HepG2 (cell line): ENCODE measurements around the gene CUEDC2. TPM values are rescaled to one million over a fixed set of nuclear protein-coding genes. Genes with fewer than 3 reads are reported as not detected.

Source experiments
- ATAC-seq: fragments of 200-7000 bp; cut with Tn5 transposase; 3 replicates; pipeline ENCODE4 v1.9.1; 2020; ENCODE audit warnings: mild to moderate bottlenecking, moderate library complexity
- BruUV-seq: library from RNA; stranded (reverse); fragments of 400-500 nt; replicated peaks from 2 replicates; lab custom pipeline; 2021; lab: Mats Ljungman, UMichigan
- CTCF ChIA-PET: fragments of 300-600 bp; formaldehyde crosslinking; extraction: SDS; loops from one replicate; lab custom pipeline; 2021; ENCODE audit warnings: low total read pairs, inconsistent platforms, low intra/inter-chr PET ratio; lab: Yijun Ruan, JAX
- POLR2A ChIA-PET: fragments of 350-600 bp; sonication (Branson Sonifier 250); formaldehyde crosslinking; loops from one replicate; lab custom pipeline; 2020; ENCODE audit warnings: antibody characterized with exemption, inconsistent platforms; lab: Yijun Ruan, JAX
- DNase-seq: peaks from one replicate; pipeline ENCODE4 v3.0.0-alpha.2; 2015; ENCODE audit warnings: low spot score
- FAIRE-seq: peaks from 3 replicates; lab custom pipeline; 2011; peaks lifted over from hg19 to GRCh38; lab: Jason Lieb, UNC
- H2AFZ ChIP-seq: one replicate; pipeline ENCODE4 v1.6.1; 2011; ENCODE audit warnings: low read length, inconsistent platforms
- H3K27ac ChIP-seq: fragments of 300-600 bp; 3 replicates; pipeline ENCODE4 v1.8.0; 2011; ENCODE audit warnings: mixed run types, mild to moderate bottlenecking, mixed read lengths, low read length, inconsistent platforms; ENCODE audit not compliant: insufficient read depth; ENCODE audit errors: extremely low read length
- H3K27me3 ChIP-seq, 2 experiments: fragments of 200-600 bp in 1 of 2; 2 replicates in 1 of 2; 3 replicates in 1 of 2; pipeline versions ENCODE4 v1.6.0 to v1.8.0; 2011; ENCODE audit warnings: low read length in 2 of 2, mild to moderate bottlenecking in 2 of 2, moderate library complexity in 2 of 2, inconsistent platforms in 1 of 2; ENCODE audit not compliant: insufficient read depth in 2 of 2, control insufficient read depth in 1 of 2
- H3K36me3 ChIP-seq, 2 experiments: fragments of 200-600 bp in 1 of 2; replicated peaks in 1 of 2; 2 replicates in 1 of 2; 3 replicates in 1 of 2; pipeline versions ENCODE4 v1.5.1 to v1.8.0; 2011; ENCODE audit warnings: low read length in 2 of 2, inconsistent platforms in 1 of 2; ENCODE audit not compliant: insufficient read depth in 2 of 2, control insufficient read depth in 1 of 2
- H3K4me1 ChIP-seq: 2 replicates; pipeline ENCODE4 v1.5.1; 2012; ENCODE audit warnings: low read length, inconsistent platforms; ENCODE audit not compliant: insufficient read depth
- H3K4me2 ChIP-seq: 2 replicates; pipeline ENCODE4 v1.6.0; 2011; ENCODE audit warnings: low read depth, low read length, inconsistent platforms
- H3K4me3 ChIP-seq, 3 experiments: fragments of 200-600 bp in 1 of 3; sonication (generic), shearing (Covaris generic) in 1 of 3; replicated peaks in 1 of 3; 2 replicates each; pipeline ENCODE4 v1.5.1; 2011 to 2016; ENCODE audit warnings: low read length in 3 of 3, inconsistent platforms in 2 of 3, low read depth in 2 of 3, mild to moderate bottlenecking in 2 of 3, control low read depth in 1 of 3, mixed read lengths in 1 of 3; ENCODE audit not compliant: insufficient read depth in 1 of 3
- H3K79me2 ChIP-seq: one replicate; pipeline ENCODE4 v1.6.1; 2011; ENCODE audit warnings: low read length, inconsistent platforms; ENCODE audit not compliant: insufficient read depth
- H3K9ac ChIP-seq: 2 replicates; pipeline ENCODE4 v1.6.0; 2011; ENCODE audit warnings: mild to moderate bottlenecking, low read depth, low read length, inconsistent platforms; ENCODE audit not compliant: insufficient read depth
- H3K9me3 ChIP-seq: 2 replicates; pipeline ENCODE4 v1.5.1; 2012; ENCODE audit warnings: mild to moderate bottlenecking, low read length
- H4K20me1 ChIP-seq: 2 replicates; pipeline ENCODE4 v1.6.0; 2011; ENCODE audit warnings: inconsistent platforms, mild to moderate bottlenecking, low read length, moderate library complexity; ENCODE audit not compliant: insufficient read depth
- CCDC6 ChIP-seq: sonication (generic); formaldehyde crosslinking; IDR thresholded peaks from 2 replicates; pipeline ENCODE4 v1.8.1; 2022; ENCODE audit warnings: mild to moderate bottlenecking, missing genetic modification reagents, moderate library complexity
- CREB1 ChIP-seq, 2 experiments: fragments of 450-650 bp in 1 of 2; IDR thresholded peaks; 2 replicates each; pipeline ENCODE4 v1.6.1; 2016 to 2017; ENCODE audit warnings: control low read depth in 1 of 2, mild to moderate bottlenecking in 1 of 2, missing compliant biosample characterization in 1 of 2, missing genetic modification characterization in 1 of 2
- ZNF761 ChIP-seq: sonication (generic); formaldehyde crosslinking; conservative IDR thresholded peaks from 2 replicates; pipeline ENCODE4 v1.4.0; 2020; ENCODE audit warnings: mild to moderate bottlenecking, missing genetic modification reagents
- ZNF891 ChIP-seq: sonication (generic); formaldehyde crosslinking; IDR thresholded peaks from 2 replicates; pipeline ENCODE4 v1.5.0; 2020; ENCODE audit warnings: mild to moderate bottlenecking, missing genetic modification reagents
- WGBS: methylation state at CpG from one replicate; pipeline ENCODE4 v1.1.6; 2017; ENCODE audit warnings: low lambda C conversion rate; 5-methylcytosine and 5-hydroxymethylcytosine counted together
- in situ Hi-C: cut with HindIII; loops from 2 replicates; pipeline ENCODE4 v1.10.0; 2017; ENCODE audit warnings: low pct_unique_long_range_greater_than_20kb; ENCODE audit not compliant: extremely low pct_ligation_motif_present
- intact Hi-C: fragments of 100-400 bp; cut with micrococcal nuclease; formaldehyde crosslinking; loops from one replicate; pipeline ENCODE4 v1.10.0; 2022; ENCODE audit not compliant: unreplicated experiment
- polyA plus RNA-seq, 8 experiments: library from polyadenylated mRNA; depleted of rRNA in 3 of 8; stranded (reverse) in 7 of 8; unstranded in 1 of 8; fragments of >200 nt; fragmentation: Illumina TruSeq in 4 of 8; extraction: Trizol in 4 of 8; gene quantifications; 2 replicates each; pipeline versions ENCODE4 v1.2.1 to v1.2.3, GENCODE V29; 2011 to 2016; ENCODE audit warnings: low read depth in 4 of 8, missing spikeins in 1 of 8, mixed read lengths in 1 of 8; ENCODE audit not compliant: insufficient read depth in 1 of 8
- total RNA-seq, 5 experiments: library from RNA; depleted of rRNA; stranded (reverse); fragments of >200 nt; fragmentation: Illumina TruSeq; extraction: Trizol; gene quantifications; 2 replicates each; pipeline ENCODE4 v1.2.3, GENCODE V29; 2016; ENCODE audit warnings: low read depth in 1 of 5

Gene CUEDC2
- total and polyA plus RNA-seq, 2 of the 13 experiments (the other 11 are each of a cell fraction or from before 2014, with no cell fraction given) = 13.1 to 18.4 TPM

GRCh38 chr10:102408728-102409603 is 23.4 kb downstream of the CUEDC2 start (continued):
- no peak for TF ChIP-seq CCDC6

GRCh38 chr10:102408131-102408727 is 24.1 kb downstream of the CUEDC2 start:
- no peak for DNase-seq
- peaks cover 23 to 64% of the 10 kb centered on the region in 2 experiments for H3K27me3 ChIP-seq
- ATAC-seq = no peak
- H3K27ac ChIP-seq = no peak overlapping the region
- no peak for TF ChIP-seq ZNF761
- 0 out of 2 replicates have a peak, but pooled peaks have one; percentile 26 for TF ChIP-seq ZNF891
- peak; percentile 65; the same call in 1 of the 2 replicates for TF ChIP-seq CREB1 (IDR thresholded peaks at IDR 0.05)
- TF ChIP-seq CREB1 (CRISPR knock-in tag; IDR thresholded peaks at IDR 0.05) = no peak
- H3K4me1 ChIP-seq = peaks cover 25% of the 10 kb centered on the region
- WGBS = 65% methylated on average over 10 of the region's 14 CpGs
- H4K20me1 ChIP-seq = peaks cover 4% of the 10 kb centered on the region; the same call in 1 of the 2 replicates
- peak overlapping the region; percentile 61 for H3K4me2 ChIP-seq
- ChIA-PET CTCF (no interaction called here), POLR2A (no interaction called here)
- H3K79me2 ChIP-seq = no peaks in the 10 kb centered on the region
- no peaks in the 10 kb centered on the region for H3K9me3 ChIP-seq
- FAIRE-seq = no peak
- intact Hi-C loops (no loop called here), in situ Hi-C loops (loop anchor here (10.0 kb wide), 1 partner anchor 67 kb away; no protein-coding TSS in a partner anchor)
- BruUV-seq = no TSS peak
- no peak overlapping the region for H2AFZ ChIP-seq
- H3K36me3 ChIP-seq = no peaks in the 10 kb centered on the region
- no peak overlapping the region for H3K9ac ChIP-seq
- peak overlapping the region in 2 of 3 experiments; percentile 58 to 64; a peak in 3 of 6 replicates for H3K4me3 ChIP-seq
